GM19238 (cell line): Measurements from ENCODE around the gene TMEM203.

Experiments
- DNase-seq: peaks from one replicate; pipeline ENCODE4 v3.0.0; 2011; ENCODE audit warnings: low spot score; ENCODE audit not compliant: insufficient read length

Gene TMEM203

GRCh38 chr9:137230705-137231371 is 25.4 kb upstream of the TMEM203 start, which contains the start of gene SLC34A3:
Gene SLC34A3, plus strand, starts transcription at chr9:137230901. Its CDS starts 802 bp downstream, at chr9:137231703.
- DNase-seq, result no peak

DNA sequence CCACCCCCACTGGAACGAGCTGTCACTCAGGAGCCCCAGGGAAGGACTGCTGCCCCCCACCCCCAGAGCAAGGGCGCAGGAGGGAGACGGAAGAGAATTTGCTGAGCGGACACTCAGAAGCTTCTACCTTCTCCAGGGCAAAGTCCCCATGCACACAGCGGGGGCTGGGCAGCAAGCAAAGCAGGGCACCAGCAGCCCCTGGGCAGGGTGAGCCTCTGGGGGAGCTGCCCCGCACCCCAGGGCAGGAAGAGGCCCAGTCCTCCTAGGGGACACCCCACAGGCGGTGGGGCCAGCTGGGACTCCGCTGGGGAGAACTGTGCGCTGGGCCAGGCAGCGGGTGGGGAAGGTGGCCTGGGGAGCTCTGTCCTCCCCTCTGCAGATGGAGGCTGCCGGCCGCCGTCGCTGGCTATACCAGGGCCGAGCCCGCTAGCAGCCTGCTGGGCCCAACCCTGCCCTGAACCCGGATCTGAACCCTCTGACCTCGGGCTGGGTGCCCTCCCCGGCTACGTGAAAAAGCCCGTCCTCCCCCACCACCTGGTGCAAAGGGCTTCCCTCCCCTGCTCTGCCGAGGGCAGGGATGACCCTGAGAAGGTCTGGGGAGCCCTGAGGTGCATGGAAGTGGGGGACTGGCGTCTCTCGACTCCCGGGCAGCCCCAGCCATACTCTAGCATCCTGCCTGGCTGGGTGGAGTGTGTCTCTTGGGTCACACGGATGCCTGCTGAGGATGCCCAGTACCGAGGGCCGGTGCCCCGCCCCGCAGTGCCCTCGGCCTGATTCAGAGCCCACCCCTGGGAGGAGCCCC is 24.7 kb upstream of the TMEM203 start:
- DNase-seq, result no peak

GRCh38 chr9:137228968-137229896 is 23.8 kb upstream of the TMEM203 start:
- DNase-seq, result no peak

GRCh38 chr9:137228506-137228967 is 23.1 kb upstream of the TMEM203 start:
- no peak for DNase-seq

- DNase-seq, result no peak
These were observed 22.5 kb upstream of the TMEM203 start for GRCh38 chr9:137227853-137228505.

DNA sequence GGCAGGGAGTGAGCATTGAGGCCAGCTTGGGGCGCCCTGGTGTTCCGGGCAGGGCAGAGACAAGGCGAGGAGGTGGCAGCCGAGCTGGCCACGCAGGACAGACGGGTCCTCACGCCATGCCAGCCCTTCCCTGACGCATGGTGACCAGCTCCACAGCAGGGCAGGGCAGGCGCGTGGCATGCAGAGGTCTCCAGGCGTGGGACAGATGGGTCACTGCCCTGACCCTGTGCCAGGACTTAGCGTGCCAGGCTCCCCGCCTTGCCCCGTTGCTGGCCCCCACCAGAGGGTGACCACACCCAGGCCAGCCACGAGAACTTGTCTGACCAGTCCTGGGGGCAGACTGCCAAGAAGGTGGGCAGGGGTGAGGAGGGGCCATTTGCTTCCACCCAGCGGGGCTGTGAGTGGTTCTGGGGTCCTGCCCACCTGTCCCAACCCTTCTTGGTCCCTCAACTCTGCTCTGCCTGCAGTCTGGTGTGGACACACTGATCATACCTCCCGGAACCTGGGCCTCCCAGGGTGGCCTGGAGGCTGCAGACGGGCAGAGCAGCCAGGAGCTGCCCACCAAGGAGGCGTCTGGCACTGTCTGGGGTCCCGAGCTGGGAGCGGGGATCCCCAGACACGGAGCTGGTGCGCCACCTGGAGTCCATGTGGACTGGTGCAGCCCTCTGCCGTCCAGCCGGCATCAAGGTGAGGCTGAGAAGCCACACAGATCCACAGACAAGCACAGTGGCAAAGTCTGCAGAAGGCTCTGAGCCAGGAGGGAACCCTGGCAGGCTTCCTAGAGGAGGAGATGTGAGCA is 21.8 kb upstream of the TMEM203 start, which contains the start of gene RNF224:
TSS of gene RNF224 (plus strand) at position 449 of the 799 bp plus-strand sequence. CDS start 834 bp downstream, outside the sequence.
- DNase-seq, result peak; percentile 83

DNA sequence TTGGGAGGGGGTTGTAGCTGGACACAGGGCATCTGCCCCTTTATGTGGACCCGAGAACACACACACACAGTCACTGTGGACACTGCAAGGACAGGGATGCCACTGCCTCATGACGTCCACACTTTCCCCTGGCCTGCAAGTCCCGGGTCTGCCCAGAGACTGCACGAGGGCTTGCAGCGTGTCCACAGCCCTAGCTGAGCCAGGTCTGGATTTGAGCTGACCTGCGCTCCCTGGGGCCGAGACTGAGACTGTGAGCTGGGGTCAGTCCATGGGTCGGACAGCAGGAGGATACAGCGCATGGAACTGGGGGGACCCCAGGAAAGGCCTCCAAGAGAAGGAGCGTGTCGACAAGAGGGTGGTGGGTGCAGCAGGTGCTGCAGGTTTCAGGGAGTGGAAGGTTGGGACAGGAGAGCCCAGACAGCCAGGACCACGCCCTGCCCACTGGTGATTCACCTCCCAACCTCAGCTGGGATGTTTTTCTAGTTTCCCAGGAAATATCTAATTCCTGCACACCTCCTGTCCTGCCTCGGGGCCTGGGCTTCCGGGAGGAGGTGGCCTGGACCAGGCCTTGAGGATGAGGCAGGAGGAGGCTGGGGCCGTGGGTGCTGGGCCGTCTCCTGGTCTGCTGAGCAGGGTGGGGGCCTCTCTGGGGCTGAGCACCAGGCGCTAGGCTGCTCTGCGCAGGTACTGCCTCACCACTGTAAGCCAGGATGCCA is 21.0 kb upstream of the TMEM203 start:
- DNase-seq, result no peak

DNA sequence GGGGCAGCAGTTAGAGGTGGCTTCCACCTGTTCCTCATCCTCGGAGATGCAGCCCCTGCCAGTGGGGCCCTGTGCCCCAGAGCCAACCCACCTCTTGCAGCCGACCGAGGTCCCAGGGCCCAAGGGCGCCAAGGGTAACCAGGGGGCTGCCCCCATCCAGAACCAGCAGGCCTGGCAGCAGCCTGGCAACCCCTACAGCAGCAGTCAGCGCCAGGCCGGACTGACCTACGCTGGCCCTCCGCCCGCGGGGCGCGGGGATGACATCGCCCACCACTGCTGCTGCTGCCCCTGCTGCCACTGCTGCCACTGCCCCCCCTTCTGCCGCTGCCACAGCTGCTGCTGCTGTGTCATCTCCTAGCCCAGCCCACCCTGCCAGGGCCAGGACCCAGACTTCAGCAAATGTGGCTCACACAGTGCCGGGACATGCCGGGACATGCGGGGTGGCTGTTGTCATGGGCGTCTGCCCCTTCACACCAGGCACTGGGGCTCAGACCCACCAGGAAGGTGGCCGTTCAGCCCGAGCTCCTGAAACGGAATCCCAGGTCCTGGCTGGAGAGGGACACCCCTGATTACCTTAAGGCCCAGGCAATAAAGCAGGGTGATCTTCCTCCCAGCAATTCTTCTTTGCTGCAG is 20.4 kb upstream of the TMEM203 start:
- no peak for DNase-seq

GRCh38 chr9:137224830-137225694 is 19.6 kb upstream of the TMEM203 start, which contains the start of gene CYSRT1:
Gene CYSRT1, plus strand, starts transcription at chr9:137225174. Its CDS starts 448 bp downstream, at chr9:137225622.
- DNase-seq, result no peak

DNA sequence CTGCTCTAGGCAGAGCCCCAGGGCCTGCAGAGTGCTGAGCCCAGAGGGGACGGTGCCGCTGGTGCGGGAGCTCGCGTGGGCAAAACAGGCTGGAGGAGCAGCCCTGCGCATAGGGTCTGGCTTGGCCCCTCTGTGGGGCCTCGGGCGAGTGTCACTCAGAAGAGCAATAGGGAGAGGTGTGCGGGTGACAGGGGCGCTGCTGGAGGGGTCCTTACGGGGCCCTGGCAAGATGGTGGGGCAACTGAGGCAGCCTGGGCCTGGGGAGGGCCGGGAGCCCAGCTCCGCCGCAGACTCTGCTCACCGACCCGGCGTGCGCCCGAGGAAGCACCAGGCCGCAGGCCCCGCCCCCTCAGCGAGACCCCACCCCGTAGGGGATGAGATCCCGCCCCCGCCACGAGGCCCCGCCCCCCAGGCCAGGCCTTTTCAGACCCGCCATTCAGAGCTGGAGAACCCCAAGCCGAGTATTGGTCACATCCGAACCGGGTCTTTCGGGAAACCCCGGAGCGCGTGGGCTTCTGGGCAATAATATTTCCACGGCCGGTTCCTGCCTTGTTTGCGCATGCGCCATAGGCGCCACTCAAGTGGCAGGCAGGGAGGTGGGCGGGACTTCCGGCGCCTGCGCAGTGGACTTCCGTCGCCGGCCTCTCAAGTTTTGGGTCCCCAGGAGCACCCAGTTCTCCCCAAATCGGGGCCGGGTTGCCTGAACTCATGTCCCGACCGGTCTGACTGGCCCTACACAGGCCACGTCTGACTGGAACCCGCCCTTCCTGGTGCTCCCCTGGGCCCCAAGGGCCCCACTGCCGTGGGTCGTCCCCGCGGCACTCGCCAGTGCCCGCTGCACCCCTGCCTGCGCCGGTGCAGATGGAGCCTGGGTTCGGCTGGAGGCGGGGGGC is 17.9 kb upstream of the TMEM203 start:
- peak; percentile 100 for DNase-seq

DNA sequence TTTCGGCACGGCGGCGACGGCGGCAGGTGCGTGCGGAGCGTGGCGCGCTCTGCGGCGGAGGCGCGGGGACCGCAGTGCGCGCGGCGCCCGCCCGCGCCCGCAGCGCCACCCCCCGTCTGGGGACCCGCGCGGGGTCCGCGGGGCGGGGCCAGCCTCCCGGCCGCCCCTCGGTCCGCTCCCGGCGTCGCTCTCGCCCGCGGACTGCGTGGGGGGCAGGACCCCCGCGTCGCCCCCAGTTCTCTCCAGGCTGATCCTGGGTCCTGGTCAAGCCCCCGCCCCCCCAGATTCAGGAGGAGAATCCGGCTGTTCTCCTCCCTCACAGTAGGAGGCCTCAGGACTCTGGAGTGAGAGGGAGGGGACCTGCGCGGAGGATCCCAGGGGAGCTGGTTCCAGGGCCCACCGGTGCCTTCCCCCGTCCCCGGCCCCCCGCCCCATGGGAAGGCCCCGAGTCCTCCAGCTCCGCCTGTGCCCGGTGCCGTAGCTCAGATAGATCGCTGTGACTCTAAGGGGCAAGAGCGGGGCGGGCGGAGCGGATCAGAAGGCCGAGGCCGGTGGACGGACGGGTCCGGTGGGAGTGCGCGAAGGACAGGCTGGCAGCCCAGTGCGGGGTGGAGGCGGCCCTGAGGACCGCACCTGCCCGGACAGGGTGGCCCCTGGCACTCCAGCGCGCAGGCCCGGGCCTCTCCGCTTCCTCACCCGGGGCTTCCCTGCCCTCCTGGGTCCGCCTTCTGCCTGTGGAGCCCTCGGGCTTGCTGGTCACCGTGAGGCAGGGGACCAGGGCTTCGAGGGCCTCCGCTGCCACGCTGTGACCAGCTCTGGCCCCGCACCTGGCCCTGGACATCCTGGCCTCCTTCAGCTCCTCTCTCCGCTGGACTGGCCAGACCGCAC is 17.0 kb upstream of the TMEM203 start, which contains the start of gene RNF208:
TSS of gene RNF208 (minus strand) at position 51 of the 888 bp plus-strand sequence. CDS start 1,028 bp downstream, outside the sequence.
- no peak for DNase-seq

- no peak for DNase-seq
These were observed 16.2 kb upstream of the TMEM203 start for GRCh38 chr9:137221506-137222111.

DNA sequence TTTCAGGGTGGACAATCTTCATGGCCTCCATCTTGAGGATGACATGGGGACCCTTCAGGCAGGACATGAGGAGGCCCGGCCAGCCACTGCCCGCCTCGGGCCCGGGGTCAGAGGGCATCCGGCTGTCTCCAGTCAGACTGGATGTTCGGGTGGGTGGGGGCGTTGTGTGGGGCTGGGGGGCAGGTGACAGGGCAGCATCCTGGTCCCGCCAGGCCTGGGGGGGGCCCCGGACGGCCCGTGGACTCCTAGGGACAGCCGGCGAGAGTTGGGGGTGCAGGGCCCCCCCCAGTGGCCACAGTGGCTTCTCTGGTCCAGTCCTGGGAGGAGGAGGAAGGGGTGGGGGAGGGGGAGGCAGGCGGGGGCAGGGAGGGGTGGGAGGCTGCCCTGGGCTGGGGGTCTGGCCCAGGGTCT is 15.7 kb upstream of the TMEM203 start:
- no peak for DNase-seq

DNA sequence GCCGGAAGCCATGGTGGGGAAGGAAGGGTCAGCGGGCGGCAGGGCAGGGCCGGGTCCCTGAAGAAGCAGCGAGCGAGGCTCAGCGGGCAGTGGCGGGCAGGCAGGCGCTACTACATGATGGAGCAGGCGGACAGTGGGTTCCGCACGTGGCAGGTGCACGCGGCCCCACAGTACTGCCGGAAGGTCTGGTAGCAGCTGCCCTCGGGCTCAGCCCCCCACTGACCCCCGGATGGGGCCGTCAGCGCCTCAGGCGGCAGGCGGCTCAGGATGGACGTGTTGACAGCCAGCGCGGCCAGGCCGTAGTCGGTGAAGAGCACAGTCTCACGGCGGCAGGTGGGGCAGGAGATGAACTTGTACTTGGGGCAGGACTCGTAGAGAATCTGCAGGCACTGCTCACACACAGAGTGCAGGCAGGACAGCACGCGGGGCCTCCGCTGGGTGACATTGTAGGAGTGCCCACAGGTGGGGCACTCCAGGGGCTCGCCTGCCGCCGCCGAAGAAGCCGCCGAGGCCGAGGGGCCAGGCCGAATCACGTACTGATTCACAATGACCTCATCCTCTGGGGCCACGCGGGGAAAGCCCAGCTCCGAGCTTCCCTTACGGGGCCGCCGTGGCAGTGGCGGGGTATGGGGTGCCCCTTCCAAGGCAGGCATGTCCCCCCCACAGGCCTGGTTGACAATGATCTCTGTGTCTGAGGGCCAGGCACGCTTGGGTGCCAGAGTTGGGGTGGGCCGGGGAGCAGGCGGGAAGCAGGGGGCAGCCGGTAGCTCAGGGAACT is 15.1 kb upstream of the TMEM203 start:
- no peak for DNase-seq
